Endothelial cell of hepatic sinusoid (primary cell): Measurements from ENCODE around the gene DAB2IP.

Experiments
- in situ Hi-C: cut with HindIII; loops from 2 replicates; pipeline ENCODE4 v1.10.0; 2017; ENCODE audit warnings: low sequenced_read_pairs

DAB2IP gene

DNA sequence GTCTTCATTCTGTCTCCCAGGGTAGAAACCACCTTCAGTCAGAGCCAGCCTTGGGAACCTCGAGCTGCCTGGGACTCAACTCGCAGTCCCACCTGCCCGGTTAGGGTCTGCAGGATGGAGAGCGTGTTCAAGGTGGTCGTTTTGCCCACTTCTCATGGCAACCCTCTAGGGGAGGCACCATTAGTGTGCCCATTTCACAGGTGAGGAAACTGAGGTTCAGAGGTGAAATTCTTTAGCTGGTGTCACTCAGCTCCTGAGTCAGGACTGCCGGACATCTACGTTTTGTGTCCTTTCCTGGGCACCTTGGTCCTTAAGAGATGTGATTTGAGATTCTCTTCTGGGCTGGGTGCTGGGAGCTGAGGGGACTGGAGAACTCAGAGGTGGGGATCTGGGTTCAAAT lies 30.0 kb downstream of the DAB2IP start:
- in situ Hi-C loops, result no loop called here

DNA sequence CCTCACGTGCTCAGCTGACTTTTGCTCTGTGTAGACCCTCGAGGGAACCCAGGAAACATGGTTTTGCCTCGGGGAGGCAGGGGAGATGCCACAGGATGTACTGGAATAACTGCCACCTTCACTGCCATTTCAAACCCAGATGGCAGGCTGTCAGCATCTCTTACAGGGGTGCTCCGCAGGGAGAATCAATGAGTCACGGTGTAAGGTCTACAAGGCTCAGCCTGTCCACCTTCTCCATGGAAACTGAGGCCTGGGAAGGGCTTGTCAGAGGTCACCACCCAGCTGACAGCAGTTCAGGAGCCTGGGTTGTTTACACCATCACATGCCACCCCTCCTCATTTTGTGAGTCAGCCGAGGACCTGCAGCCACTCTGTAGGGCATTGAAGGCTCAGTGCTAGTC lies 30.8 kb downstream of the DAB2IP start:
- in situ Hi-C loops, result no loop called here

DNA sequence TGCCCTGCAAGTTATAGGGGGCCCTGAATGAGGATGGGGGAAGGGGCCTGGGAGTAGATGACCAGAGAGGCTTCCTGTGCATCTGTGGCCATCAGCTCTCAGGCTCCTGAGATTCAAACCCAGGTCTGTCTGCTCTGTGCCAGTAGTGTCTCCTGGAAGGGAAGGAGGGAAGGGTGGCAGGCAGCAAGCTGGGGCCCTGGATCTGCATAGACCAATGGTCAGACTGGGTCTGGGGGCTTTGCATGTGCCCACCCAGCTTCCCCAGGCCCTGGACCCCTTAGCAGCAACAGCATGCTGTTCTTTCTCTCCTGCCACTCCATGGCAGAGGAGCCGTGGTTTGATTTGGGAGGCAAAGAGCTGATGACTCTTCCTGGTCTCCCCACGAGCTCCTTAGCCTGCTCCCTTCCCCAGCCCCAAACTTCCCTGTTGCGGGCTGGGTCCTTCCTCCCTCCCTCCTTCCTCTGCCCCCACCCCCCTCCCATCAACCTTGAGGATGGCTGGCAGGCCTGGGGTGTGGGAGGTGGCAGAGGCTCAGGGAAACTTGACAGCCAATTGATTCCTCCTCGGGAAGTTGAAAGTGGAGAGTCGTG lies 31.6 kb downstream of the DAB2IP start:
- in situ Hi-C loops, result no loop called here

DNA sequence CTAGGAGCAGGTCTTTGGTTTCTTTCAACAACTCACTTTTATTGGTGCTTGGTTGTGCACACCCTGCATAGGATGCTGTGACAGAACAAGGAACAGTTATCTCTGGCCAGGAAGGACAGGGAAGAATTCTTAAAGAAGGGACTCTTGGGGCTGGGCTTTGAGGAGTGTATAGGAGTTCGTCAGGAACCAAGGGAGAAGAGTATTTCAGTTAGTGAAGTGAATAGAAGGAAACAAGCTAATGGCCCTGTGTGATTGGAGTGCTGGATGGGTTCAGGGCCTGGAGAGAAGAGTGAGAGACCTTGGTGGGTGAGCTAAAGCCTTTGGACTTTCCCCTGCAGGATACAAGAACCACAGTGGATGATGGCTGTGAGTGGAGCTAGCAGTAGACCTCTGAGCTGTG lies 32.2 kb downstream of the DAB2IP start:
- in situ Hi-C loops, result no loop called here

DNA sequence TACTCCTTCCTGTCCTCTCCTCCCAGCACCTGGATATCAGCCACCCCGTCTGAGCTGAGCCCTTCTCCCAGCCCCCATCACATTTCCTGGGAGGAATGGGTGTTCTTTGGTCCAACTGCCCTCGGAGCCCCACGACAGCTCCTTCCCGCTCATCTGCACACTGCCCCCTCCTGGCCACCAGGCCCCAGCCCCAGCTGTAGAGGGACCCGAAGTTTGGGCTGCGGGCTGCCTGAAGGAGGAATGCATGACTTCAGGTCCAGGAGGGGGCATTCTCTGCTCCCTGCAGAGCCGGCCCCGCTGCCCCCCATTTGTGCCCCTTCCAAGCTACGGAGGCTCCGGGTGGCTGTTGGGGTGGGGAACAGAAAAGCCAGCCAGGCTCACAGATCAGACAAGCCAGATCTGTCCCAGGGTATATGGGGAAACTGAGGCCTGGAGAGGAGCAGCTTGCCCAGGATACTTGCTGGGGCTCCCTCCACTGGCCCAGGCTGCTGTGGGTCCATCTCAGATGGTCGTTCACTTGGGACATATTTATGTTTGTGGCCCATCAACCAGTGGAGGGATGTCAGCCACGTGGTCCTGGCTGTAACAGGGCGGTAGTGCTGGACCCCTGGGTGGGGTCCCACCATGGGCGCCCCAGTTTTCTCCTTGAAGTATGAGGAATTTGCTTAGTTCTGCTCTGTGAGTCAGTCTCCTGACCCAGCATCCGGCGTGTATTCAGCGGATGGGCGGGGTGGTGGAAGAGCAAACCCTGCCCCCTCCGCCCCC lies 33.1 kb downstream of the DAB2IP start:
- in situ Hi-C loops, result no loop called here

DNA sequence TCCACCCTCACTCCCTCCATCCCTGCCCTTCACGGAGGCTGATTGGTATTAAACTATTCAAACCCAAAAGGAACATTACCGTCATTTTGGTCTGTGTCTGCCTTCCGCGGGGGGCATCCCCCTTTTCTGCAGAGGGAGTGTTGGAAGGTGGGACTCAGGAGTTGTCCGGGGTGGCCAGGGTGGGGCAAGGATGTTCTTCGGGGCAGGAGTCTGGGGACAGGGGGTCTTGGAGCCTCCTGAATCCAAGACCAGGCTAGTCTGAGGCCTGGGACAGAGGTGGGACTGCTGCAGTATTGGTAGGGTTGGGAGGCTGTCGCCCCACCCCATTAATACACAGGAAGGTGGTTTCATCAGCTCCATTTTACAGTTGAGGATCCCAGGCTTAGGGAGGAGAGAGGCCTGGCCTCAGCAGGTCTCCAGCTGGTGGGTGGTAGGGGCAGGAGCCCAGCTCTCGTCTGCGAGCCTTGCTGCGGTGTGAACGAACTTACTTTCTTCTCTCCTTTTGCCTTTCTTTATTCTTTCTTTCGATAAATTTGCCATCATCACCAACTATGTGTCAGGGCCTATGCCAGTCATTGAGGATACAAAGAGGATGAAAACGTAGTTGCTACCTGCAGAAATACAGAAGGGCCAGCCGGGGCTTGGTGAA lies 33.8 kb downstream of the DAB2IP start:
- in situ Hi-C loops, result no loop called here

DNA sequence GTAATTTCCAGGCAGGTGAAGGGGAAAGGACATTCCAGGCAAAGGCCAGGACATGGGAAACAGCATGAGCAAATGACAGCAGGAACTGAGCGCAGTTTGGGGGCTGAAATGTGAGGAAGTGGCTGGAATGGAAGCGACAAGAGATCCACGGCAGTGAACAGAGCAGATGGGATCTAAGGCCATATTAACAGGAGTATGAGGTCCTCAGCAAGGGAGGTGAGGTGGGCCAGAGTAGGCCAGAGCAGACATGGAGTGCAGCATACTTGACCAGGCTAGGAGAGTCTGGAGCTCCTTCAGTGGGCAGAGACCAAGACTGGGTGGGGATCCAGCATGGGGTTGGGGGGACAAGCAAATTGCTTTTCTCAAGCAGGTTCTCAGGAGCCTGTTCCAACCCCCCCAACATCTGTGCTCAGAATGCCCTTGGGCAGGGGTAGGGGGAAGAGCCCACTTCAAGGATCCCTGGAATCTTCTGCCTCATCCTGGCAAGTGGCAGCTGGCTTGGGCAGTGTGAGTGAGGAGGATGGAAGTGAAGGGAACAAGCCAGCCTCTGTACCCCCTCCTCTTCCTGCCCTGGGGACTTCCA lies 34.5 kb downstream of the DAB2IP start:
- in situ Hi-C loops, result no loop called here

DNA sequence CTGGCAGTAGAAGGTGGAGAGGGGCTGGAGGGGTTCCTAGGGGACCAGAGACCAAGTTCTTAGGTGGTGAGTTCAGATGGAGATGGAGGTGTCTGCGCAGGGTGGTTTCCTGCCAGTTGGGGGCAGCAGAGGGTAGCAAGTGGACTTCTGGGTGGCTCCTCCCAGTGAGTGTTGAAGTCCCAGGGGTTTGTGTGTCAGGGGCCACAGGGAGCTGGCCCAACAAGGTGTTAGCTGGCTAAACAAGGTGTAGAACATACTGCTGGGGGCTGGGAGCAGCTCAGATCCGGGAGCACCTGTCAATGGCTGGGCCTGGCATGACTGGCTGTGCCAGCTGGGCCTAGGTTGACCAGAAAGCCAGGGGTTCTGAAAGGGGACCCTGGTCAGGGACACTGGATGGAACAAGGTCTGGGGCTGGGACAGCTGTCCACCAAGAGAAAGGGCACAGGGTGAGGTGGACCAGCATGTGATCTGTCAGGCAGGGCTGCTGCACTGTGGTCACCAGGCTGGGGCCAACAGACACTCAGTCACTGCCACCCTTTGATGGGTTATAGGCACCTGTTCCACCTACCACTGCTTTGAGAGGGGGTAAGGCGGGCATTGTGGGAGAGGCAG lies 35.6 kb downstream of the DAB2IP start:
- in situ Hi-C loops, result no loop called here

DNA sequence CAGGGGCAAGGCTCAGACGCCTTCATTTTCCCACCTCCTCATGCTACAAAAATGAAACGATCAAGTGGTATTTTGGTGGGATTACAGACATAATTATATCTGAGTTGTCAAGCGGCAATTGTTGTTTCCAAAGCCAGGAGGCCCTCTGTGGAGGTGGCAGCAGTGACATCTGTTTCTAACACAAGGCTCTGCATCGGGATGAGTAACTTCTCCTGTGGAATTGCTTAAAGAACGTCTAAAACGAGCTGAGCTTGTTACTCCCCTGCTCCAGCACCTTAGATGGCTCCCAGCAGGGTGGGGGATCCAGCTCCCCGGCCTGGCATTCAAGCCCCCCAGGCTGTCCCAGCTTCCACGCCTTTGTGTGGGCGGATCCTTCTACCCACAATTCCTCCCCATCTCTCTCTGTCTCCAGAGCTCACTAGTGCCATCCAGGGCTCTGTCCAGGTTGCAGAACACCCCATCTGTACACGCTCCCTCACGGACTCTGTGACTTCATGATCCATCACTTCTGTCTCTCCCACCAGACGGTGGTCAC lies 36.8 kb downstream of the DAB2IP start:
- in situ Hi-C loops, result no loop called here

DNA sequence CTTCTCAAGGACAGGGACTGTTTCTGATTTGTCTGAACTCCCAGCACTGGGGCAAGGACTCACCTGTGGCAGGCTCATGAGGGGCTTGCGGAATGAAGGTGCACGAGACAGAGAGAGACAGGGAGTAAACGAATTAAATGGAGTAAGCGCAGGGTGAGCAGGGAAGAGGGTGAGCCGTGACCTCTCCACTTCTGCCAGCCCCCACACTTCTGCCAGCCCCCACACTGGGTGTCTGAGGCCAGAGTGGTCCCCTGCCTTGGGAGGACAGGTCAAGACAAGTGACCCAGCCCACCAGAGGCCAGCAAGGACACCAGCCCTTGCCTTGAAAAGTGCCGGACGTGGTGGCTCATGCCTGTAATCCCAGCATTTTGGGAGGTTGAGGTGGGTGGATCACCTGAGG lies 37.2 kb downstream of the DAB2IP start:
- in situ Hi-C loops, result no loop called here

DNA sequence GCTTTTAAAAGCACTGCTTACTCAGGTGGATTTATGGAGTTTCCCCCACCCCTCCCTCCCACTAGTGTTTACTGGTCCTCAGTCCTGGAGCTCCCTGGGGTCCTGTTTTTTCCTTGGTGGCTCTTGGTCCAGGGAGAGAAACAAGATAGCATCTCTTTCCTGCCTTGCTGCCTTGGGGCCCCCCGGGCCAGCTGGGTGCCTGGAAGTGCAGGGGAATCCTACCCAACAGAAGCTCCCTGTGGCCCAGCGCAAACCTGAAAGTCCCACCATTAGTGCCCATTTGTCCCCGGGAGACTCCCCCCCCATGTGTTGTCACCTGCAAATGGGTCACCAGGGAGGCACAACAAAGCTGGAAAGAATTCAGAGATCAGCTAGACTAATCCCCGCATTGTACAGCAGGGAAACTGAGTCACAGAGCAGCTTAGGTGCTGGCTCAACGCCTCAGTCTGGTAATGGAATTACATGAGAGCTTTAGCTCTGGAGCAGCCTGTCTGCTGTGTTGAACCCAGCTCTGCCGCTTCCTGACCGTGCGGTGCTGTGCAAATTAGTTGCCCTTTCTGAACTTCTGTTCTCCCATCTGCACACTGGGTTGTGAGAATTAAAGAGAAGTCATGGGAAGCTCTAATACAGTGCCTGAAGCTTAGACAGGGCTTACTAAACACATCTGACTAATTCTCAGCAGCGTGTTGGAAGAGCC lies 38.2 kb downstream of the DAB2IP start:
- in situ Hi-C loops, result loop anchor here (5.0 kb wide), 1 partner anchor 48 kb away; no protein-coding TSS in a partner anchor

DNA sequence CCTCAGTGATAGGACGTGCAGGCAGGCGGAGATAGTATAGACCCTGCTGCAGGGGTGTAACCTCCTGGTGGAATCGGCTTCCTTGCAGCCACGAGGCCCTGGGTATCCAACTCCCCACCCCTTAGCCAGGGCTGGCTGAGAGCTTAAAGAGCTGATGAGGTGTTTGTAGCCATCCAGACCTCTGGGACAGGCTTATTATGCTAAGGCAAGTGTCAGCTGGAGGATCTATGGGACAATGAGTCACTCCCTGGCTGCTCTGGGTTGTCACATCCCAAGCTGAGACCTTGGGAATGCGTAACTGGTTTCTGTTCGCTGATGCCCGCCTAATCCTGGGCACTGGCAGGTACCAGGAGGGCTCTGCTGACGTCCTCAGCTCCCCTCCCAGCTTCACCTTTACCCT lies 38.9 kb downstream of the DAB2IP start:
- in situ Hi-C loops, result loop anchor here (5.0 kb wide), 1 partner anchor 47 kb away; no protein-coding TSS in a partner anchor

DNA sequence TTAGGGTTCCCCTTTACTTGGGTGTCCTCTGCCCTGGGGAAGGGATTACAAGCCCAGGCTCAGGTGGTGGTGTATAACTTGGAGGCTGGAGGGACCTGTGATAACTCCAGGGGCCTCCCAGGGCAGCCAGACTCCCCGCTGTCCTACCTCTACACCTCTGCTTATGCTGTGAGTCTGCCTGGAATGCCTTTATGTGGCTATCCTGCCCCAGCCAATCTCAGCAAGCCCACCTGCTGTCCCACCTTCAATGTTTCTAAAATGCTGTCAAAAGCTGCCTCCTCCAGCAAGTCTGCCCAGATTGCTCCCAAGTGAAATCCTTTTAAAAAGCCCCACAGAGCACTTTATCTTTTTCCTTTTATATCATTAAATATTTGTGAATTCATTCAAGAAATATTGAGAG lies 39.3 kb downstream of the DAB2IP start:
- in situ Hi-C loops, result loop anchor here (5.0 kb wide), 1 partner anchor 47 kb away; no protein-coding TSS in a partner anchor

DNA sequence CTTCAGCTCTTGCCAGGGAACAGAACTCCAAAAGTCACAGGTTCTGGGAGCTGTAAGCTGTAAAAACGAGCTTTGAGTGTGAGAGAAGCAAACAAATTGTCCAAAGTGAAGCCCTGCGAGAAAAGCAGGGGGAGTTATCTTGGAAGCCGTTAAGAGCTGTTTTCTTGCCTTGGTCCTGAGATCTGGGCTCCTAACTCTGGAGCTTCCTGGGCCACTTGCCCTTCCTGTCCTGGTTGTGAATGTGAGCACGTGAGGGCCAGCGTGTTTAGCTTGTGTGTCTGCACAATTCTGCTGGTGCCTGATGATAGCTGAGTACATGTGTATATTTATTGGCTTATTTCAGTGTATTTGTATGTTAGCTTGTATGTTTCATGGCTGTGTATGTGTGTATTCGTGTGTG lies 40.5 kb downstream of the DAB2IP start:
- in situ Hi-C loops, result loop anchor here (5.0 kb wide), 1 partner anchor 45 kb away; no protein-coding TSS in a partner anchor

DNA sequence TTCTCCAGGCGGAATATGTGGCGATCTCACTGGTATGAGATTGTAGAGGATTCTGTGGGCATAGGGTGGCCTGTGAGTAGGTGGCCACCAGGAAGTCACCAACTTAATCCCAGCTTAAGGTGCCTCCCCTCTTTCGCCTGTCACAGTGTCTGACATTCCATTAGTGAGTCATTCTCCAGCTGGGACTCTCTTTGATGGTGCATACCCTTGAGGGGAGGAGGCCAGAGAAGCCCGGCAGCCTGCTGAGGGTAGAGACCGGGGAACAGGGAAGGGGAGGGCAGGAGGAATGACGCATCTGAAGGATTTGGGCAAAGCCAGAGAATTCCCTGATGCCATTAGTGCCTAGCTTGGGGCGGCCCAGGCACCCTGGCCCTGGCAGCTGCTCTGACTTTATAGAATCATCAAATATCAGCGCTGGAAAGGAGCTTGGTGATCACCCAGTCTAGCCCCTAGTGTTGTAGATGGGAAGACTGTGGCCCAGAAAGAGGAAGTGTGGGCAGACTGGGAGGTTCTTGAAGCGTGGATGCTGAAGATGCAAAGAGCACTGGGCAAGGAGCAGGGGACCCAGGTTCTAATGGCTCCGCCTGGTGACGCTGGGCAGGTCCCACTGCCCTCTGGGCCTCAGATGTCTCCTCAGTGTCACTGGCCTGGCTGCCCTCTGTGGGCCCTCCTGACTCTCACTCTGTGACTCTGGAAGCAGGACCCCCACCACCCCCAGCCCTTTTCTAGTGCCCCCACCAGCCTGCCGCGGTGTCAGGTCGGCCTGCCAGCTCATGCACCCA lies 41.4 kb downstream of the DAB2IP start:
- in situ Hi-C loops, result loop anchor here (5.0 kb wide), 1 partner anchor 45 kb away; no protein-coding TSS in a partner anchor

DNA sequence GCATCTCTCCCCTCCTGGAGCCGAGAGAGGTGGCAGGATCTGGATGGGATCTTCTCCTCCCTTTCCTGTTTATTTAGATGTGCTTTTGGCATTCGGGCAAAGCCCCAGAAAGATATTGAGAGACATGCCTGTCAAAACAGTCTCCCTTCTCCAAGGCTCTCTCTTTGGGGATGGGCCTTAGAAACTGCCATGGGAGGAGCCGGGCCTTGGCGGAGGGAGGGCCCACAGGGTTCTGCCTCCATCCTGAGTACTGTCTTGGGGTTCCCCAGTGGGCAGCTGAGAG lies 41.9 kb downstream of the DAB2IP start:
- in situ Hi-C loops, result loop anchor here (5.0 kb wide), 1 partner anchor 44 kb away; no protein-coding TSS in a partner anchor

DNA sequence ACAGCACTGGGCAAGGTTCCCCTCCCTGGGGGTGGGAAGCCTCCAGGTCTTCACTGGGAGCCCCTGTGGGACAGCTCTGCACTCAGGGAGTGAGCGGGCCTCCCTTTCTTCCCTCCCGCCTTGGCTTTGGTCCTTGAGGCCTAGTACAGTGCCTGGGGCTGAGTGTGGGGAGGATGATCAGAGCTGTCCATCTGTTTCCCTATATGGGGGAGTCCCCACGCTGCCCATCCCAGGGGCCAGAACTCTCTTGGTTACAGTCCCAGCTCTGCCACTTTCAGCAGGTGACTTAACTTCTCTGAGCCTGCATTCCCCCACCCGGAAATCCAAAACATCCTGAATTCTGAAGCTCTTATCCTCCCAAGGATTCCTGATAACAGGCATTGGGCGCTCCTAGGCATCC lies 42.6 kb downstream of the DAB2IP start:
- in situ Hi-C loops, result loop anchor here (5.0 kb wide), 1 partner anchor 43 kb away; no protein-coding TSS in a partner anchor

DNA sequence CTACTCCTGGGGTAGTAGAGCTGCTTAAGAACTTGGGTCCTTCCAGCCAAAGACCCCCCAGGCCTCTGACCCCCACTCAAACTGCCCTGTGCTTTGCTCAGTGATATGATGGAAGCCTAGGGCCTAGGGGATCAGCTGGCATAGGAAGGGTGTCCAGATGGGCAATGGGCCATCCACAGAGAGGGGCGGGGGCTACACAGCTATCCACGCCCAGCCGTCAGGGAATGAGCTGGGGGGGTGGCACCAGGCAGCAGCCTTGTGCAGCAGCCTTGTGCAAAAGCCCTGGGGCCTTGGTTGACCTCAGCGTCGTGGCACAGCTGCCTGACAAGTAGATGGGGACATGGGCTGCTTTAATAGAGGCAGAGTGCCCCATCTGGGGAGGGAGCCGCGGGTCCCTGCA lies 43.2 kb downstream of the DAB2IP start:
- in situ Hi-C loops, result loop anchor here (5.0 kb wide), 1 partner anchor 43 kb away; no protein-coding TSS in a partner anchor

DNA sequence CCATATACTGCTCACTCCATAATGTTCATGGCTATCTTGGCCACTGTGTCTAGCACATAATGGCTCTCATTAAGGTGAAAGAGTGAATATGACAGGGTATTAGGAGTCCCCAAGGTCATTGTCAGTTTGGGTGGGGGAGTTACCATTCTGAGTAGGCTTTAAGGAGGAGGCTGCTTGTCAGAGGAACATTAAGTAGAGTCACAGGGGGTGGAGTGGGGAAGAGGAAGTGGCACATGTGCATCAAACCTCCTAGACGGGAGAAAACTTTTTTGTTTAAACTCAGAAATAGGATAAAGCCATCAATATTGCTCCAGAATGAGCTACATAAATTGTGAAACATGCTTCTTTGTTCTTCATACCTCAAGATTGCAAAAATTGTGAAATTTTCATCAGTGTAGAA lies 45.5 kb downstream of the DAB2IP start:
- in situ Hi-C loops, result loop anchor here (5.0 kb wide), 1 partner anchor 50 kb away; no protein-coding TSS in a partner anchor
